Tibial nerve (tissue), 4 donors: ENCODE results near the gene E2F7. TPM values are rescaled to one million over a fixed set of nuclear protein-coding genes. Genes with fewer than 3 reads are reported as not detected.

Experiments used
- DNase-seq, 2 donors: peaks; one replicate each; pipeline ENCODE4 v3.0.0-alpha.2; 2019; ENCODE audit warnings: low spot score in 2 of 2
- H3K27ac ChIP-seq, 4 donors: fragments of 200-600 bp; sonication (generic) in 3 of 4; one replicate each; pipeline ENCODE4 v1.5.1; 2017 to 2019; ENCODE audit warnings: mild to moderate bottlenecking in 1 of 4
- H3K27me3 ChIP-seq, 2 donors: fragments of 200-600 bp; sonication (generic) in 1 of 2; one replicate each; pipeline versions ENCODE4 v1.5.1 to v1.6.0; 2017 to 2019
- H3K36me3 ChIP-seq, 3 donors: fragments of 200-600 bp; sonication (generic); one replicate each; pipeline ENCODE4 v1.5.1; 2018 to 2019
- H3K4me1 ChIP-seq, 4 donors: fragments of 200-600 bp; sonication (generic) in 3 of 4; one replicate each; pipeline ENCODE4 v1.5.1; 2017 to 2019
- H3K4me3 ChIP-seq, 4 donors: fragments of 200-600 bp; sonication (generic) in 3 of 4; one replicate each; pipeline ENCODE4 v1.5.1; 2017 to 2019; ENCODE audit warnings: mild to moderate bottlenecking in 1 of 4, moderate library complexity in 1 of 4
- H3K9me3 ChIP-seq, 4 donors: fragments of 200-600 bp; sonication (generic) in 3 of 4; one replicate each; pipeline ENCODE4 v1.5.1; 2017 to 2019
- EP300 ChIP-seq, 2 donors: sonication (generic); formaldehyde crosslinking; IDR thresholded peaks; one replicate each; pipeline ENCODE4 v1.6.1; 2017; ENCODE audit warnings: antibody characterized with exemption in 2 of 2, mild to moderate bottlenecking in 1 of 2
- POLR2A ChIP-seq, 2 donors: fragments of 450-650 bp; IDR thresholded peaks; one replicate each; pipeline ENCODE4 v1.6.1; 2017; ENCODE audit warnings: antibody characterized with exemption in 2 of 2, mild to moderate bottlenecking in 2 of 2, moderate library complexity in 2 of 2
- WGBS, 2 donors: methylation state at CpG; one replicate each; pipeline ENCODE4 v1.1.5; 2018; 5-methylcytosine and 5-hydroxymethylcytosine counted together
- total RNA-seq, 4 donors: library from RNA; depleted of rRNA; stranded (reverse); fragments of >200 nt; gene quantifications; one replicate each; pipeline ENCODE4 v1.1.0, GENCODE V29; 2016
- TF ChIP-seq, protein P1 (sequence below), 5 experiments: fragments of 200-600 bp in 3 of 5; fragments of 450-650 bp in 2 of 5; sonication (generic) in 3 of 5; IDR thresholded peaks; one replicate each; pipeline ENCODE4 v1.5.1; 2016 to 2019; ENCODE audit warnings: antibody characterized with exemption in 5 of 5, mild to moderate bottlenecking in 3 of 5, moderate library complexity in 2 of 5

The E2F7 gene
- total RNA-seq, 4 donors from 2014 or later, result under 0.01 to 0.39 TPM; not detected in 2

DNA sequence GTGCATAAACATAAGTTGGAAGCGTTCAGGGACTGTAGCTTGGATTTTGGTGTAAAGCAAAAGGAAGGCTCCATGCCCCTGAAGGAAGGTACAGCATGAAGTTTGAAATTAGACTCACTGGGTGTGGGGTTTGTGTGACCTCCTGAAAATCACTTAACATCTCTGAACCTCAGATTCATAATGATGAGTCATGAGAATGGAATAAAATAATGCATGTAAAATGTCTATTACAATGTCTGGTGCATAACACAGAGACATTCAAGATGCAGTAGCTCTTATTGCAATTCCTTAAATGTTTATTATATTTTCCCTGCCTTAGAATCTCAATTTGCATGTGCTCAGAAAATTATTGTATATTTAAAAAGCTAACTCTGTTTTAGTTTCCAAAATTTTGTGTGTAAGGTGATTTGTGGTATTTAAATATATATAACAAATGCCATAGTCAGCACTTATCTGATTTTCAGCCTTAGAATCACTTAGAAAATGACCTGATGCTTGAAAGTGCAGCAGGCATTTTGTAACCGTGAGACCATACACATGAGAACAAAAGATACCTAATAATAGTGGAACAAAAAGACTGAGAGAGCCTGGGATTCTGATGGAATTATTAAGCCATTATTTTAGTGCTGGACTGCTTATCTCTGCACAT lies 66.3 kb downstream of the E2F7 start:
- Histone ChIP-seq H3K27me3 (no peaks in the 10 kb centered on the region), H3K27ac (no peak overlapping the region), H3K9me3 (no peaks in the 10 kb centered on the region), H3K4me3 (no peak overlapping the region), H3K4me1 (no peaks in the 10 kb centered on the region), H3K36me3 (no peaks in the 10 kb centered on the region)
- TF ChIP-seq, protein P1, sequence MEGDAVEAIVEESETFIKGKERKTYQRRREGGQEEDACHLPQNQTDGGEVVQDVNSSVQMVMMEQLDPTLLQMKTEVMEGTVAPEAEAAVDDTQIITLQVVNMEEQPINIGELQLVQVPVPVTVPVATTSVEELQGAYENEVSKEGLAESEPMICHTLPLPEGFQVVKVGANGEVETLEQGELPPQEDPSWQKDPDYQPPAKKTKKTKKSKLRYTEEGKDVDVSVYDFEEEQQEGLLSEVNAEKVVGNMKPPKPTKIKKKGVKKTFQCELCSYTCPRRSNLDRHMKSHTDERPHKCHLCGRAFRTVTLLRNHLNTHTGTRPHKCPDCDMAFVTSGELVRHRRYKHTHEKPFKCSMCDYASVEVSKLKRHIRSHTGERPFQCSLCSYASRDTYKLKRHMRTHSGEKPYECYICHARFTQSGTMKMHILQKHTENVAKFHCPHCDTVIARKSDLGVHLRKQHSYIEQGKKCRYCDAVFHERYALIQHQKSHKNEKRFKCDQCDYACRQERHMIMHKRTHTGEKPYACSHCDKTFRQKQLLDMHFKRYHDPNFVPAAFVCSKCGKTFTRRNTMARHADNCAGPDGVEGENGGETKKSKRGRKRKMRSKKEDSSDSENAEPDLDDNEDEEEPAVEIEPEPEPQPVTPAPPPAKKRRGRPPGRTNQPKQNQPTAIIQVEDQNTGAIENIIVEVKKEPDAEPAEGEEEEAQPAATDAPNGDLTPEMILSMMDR (IDR thresholded peaks at IDR 0.05), result no peak
- TF ChIP-seq EP300 (IDR thresholded peaks at IDR 0.05) (no peak), POLR2A (IDR thresholded peaks at IDR 0.05) (no peak)
- no peak for DNase-seq
- 78 to 82% methylated on average over 2 of the region's 2 CpGs for WGBS, 2 donors

DNA sequence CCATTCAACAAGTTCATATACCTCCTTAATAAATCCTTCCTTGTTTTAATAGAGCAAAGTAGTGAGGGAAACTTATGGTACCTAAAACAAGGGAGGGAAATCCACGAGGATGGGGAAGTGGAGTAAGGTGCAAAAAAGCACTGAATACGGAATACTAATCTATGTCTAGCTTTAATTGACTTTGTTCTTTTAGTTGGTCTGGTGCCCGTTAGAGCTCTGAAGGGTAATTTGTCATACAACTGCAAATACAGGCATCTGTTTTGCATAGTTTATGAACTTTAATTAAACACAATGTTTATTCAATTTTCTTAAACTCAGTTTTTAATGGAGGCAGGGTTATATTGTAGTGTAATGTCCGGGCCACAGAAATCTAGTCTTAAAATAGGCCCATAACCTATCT lies 67.0 kb downstream of the E2F7 start:
- Histone ChIP-seq H3K27ac (no peak overlapping the region), H3K27me3 (no peaks in the 10 kb centered on the region), H3K9me3 (no peaks in the 10 kb centered on the region), H3K4me1 (no peaks in the 10 kb centered on the region), H3K4me3 (no peak overlapping the region), H3K36me3 (no peaks in the 10 kb centered on the region)
- WGBS, 2 donors, result 54 to 59% methylated on average over 4 of the region's 4 CpGs
- DNase-seq, result no peak
- TF ChIP-seq, protein P1 (IDR thresholded peaks at IDR 0.05), result no peak
- TF ChIP-seq EP300 (IDR thresholded peaks at IDR 0.05) (no peak), POLR2A (IDR thresholded peaks at IDR 0.05) (no peak)

DNA sequence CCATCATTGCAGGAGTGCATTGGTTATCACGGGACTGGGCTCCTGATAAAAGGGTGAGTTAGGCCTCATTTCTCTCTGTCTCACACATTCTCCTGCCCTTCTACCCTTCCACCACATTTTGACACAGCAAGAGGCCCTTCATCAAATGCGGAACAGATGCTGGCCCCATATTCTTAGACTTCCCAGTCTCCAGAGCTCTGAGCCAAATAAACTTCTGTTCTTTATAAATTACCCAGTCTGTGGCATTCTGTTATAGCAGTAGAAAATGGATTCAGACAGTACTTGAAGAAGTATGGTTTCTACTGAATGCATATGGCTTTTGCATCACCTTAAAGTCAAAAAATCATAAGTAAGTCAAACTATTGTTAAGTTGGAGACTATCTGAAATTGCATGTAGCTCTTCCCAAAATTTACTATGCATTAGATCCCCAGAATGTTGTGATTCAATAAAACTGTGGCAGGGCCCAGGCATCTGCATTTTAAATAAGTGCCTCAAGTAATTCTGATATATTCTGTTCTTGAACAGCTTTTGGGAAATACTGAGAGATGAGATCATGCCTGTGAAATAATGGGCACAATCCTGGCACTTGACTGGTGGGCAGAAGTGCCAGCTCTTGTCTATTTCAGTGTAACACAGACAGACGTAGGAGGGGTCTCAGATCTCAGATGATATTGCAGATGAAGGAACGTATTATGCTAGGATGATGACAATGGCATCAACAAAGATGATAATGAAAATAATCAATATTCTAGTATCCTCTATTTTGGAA lies 68.2 kb downstream of the E2F7 start:
- H3K4me3 ChIP-seq, result no peak overlapping the region
- H3K4me1 ChIP-seq, result no peaks in the 10 kb centered on the region
- no peak for DNase-seq
- WGBS, 2 donors, result 77 to 81% methylated on average over 4 of the region's 4 CpGs
- H3K27ac ChIP-seq, result no peak overlapping the region
- no peaks in the 10 kb centered on the region for H3K36me3 ChIP-seq
- H3K9me3 ChIP-seq, result no peaks in the 10 kb centered on the region
- H3K27me3 ChIP-seq, result no peaks in the 10 kb centered on the region
- TF ChIP-seq EP300 (IDR thresholded peaks at IDR 0.05) (no peak), POLR2A (IDR thresholded peaks at IDR 0.05) (no peak)
- TF ChIP-seq, protein P1 (IDR thresholded peaks at IDR 0.05), result no peak

DNA sequence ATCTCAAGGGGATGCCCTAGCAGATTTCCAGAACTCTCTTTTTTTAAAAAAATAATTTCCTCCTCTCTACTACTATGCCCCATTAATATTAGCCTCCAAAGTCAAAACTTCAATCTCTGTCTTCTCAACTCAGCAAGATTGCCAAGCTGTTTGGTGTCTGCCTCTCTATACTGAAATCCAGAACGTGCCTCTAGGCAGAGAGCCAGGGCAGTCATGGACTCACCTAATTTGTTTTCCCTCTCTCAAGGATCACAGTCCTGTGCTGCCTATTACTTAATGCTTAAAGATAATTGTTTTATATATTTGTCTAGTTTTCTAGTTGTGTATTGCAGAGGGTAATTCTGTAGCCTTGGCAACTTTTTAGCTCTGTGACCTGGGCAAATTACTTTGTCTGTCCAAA lies 74.7 kb downstream of the E2F7 start:
- no peaks in the 10 kb centered on the region for H3K4me1 ChIP-seq
- WGBS, 2 donors, result 33 to 57% methylated on average over 1 of the region's 1 CpG
- H3K9me3 ChIP-seq, result no peaks in the 10 kb centered on the region
- no peaks in the 10 kb centered on the region for H3K27me3 ChIP-seq
- H3K4me3 ChIP-seq, result no peak overlapping the region
- TF ChIP-seq EP300 (IDR thresholded peaks at IDR 0.05) (no peak), POLR2A (IDR thresholded peaks at IDR 0.05) (no peak)
- TF ChIP-seq, protein P1 (IDR thresholded peaks at IDR 0.05), result no peak
- H3K36me3 ChIP-seq, result no peaks in the 10 kb centered on the region
- no peak overlapping the region for H3K27ac ChIP-seq
- DNase-seq, result no peak

DNA sequence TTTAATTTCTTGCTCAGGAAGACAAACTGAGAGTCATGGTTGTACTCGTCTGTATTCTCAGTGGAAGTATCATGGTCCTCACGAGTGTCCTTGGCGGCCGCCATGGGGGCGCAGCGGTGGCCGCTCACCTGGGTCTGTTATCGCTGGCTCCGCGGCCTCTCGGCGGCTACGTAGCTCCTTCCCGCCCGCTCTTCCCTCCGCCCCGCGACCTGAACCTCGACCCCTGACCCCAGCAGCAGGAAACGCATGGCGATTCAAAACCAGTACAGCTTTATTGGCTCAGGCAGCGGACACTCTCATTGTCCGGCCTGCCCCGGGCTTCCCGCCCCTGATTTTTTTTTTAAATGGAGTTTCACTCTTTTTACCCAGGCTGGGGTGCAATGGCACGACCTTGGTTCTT lies 80.8 kb downstream of the E2F7 start:
- no peak overlapping the region for H3K27ac ChIP-seq
- no peak overlapping the region for H3K4me3 ChIP-seq
- WGBS, 2 donors, result 94 to 97% methylated on average over 26 of the region's 26 CpGs
- peaks cover 0 to 29% (median 7%) of the 10 kb centered on the region in 4 donors for H3K9me3 ChIP-seq
- H3K27me3 ChIP-seq, result no peaks in the 10 kb centered on the region
- DNase-seq, result no peak
- H3K4me1 ChIP-seq, result no peaks in the 10 kb centered on the region
- H3K36me3 ChIP-seq, result no peaks in the 10 kb centered on the region
- TF ChIP-seq, protein P1 (IDR thresholded peaks at IDR 0.05), result no peak
- TF ChIP-seq POLR2A (IDR thresholded peaks at IDR 0.05) (no peak), EP300 (IDR thresholded peaks at IDR 0.05) (no peak)
